Glutamatergic neuron (in vitro differentiated cells): ENCODE results near the gene NCAPH2. TPM values are rescaled to one million over a fixed set of nuclear protein-coding genes. Genes with fewer than 3 reads are reported as not detected.
A peak's percentile ranks its signal among the peaks of the same experiment; 100 is the strongest.

Experiments
- DNase-seq: peaks from one replicate; pipeline ENCODE4 v3.0.0; 2022
- H3K27ac Mint-ChIP-seq: one replicate; pipeline ENCODE4 v1.8.0; 2020; ENCODE audit warnings: mild to moderate bottlenecking, mixed read lengths, inconsistent platforms; ENCODE audit not compliant: unreplicated experiment
- H3K27me3 Mint-ChIP-seq: one replicate; pipeline ENCODE4 v1.8.0; 2020; ENCODE audit warnings: mild to moderate bottlenecking, moderate library complexity, mixed read lengths, inconsistent platforms; ENCODE audit not compliant: unreplicated experiment
- H3K36me3 Mint-ChIP-seq: one replicate; pipeline ENCODE4 v1.8.0; 2020; ENCODE audit warnings: mild to moderate bottlenecking, mixed read lengths, inconsistent platforms; ENCODE audit not compliant: unreplicated experiment
- H3K4me1 Mint-ChIP-seq: one replicate; pipeline ENCODE4 v1.8.0; 2020; ENCODE audit warnings: mild to moderate bottlenecking, low read depth, mixed read lengths, inconsistent platforms; ENCODE audit not compliant: unreplicated experiment
- H3K4me3 Mint-ChIP-seq: one replicate; pipeline ENCODE4 v1.8.0; 2020; ENCODE audit warnings: mild to moderate bottlenecking, mixed read lengths, inconsistent platforms; ENCODE audit not compliant: unreplicated experiment
- H3K9me3 Mint-ChIP-seq: one replicate; pipeline ENCODE4 v1.8.0; 2020; ENCODE audit warnings: mild to moderate bottlenecking, moderate library complexity, mixed read lengths, inconsistent platforms; ENCODE audit not compliant: unreplicated experiment
- CTCF ChIP-seq: fragments of 200-600 bp; sonication (generic); IDR thresholded peaks from one replicate; pipeline ENCODE4 v1.5.0; 2021; ENCODE audit not compliant: partially characterized antibody, unreplicated experiment
- total RNA-seq: library from RNA; stranded (reverse); fragmentation: NEBNext Ultra II Directional; extraction: Animal tissue kit (Norgen Biotek cat#: 25700); gene quantifications from one replicate; pipeline ENCODE4 v1.2.1, GENCODE V29; 2021; ENCODE audit not compliant: unreplicated experiment

Gene NCAPH2
- total RNA-seq, 1 donor from 2014 or later: 52.9 TPM

GRCh38 chr22:50553310-50553709, 45.3 kb downstream of the NCAPH2 start:
- no peak overlapping the region for H3K4me3 Mint-ChIP-seq
- no peak for TF ChIP-seq CTCF
- no peaks in the 10 kb centered on the region for H3K9me3 Mint-ChIP-seq

GRCh38 chr22:50556703-50557102, 48.7 kb downstream of the NCAPH2 start:
- peaks cover 18% of the 10 kb centered on the region for H3K27me3 Mint-ChIP-seq
- H3K36me3 Mint-ChIP-seq: no peaks in the 10 kb centered on the region
- H3K4me1 Mint-ChIP-seq: peaks cover 2% of the 10 kb centered on the region
- peaks cover 2% of the 10 kb centered on the region for H3K9me3 Mint-ChIP-seq
- DNase-seq: no peak
- H3K27ac Mint-ChIP-seq: no peak overlapping the region
- no peak overlapping the region for H3K4me3 Mint-ChIP-seq
- TF ChIP-seq CTCF: no peak

More at GRCh38 chr22:50553310-50553709, 45.3 kb downstream of the NCAPH2 start:
- Mint-ChIP-seq H3K27me3 (peaks cover 11% of the 10 kb centered on the region), H3K4me1 (peaks cover 7% of the 10 kb centered on the region), H3K36me3 (no peaks in the 10 kb centered on the region), H3K27ac (no peak overlapping the region)
- DNase-seq: no peak

- Mint-ChIP-seq H3K27ac (no peak overlapping the region), H3K36me3 (no peaks in the 10 kb centered on the region), H3K4me3 (no peak overlapping the region), H3K4me1 (peaks cover 6% of the 10 kb centered on the region), H3K27me3 (peaks cover 14% of the 10 kb centered on the region), H3K9me3 (peaks cover 2% of the 10 kb centered on the region)
- TF ChIP-seq CTCF: no peak
- no peak for DNase-seq
Measured at GRCh38 chr22:50560034-50560433, 52.0 kb downstream of the NCAPH2 start.

GRCh38 chr22:50561401-50562358, 53.7 kb downstream of the NCAPH2 start:
- DNase-seq: peak; percentile 46
- peaks cover 4% of the 10 kb centered on the region for H3K9me3 Mint-ChIP-seq
- H3K27me3 Mint-ChIP-seq: peaks cover 13% of the 10 kb centered on the region
- H3K4me3 Mint-ChIP-seq: peak overlapping the region; percentile 50
- H3K27ac Mint-ChIP-seq: no peak overlapping the region
- no peaks in the 10 kb centered on the region for H3K36me3 Mint-ChIP-seq
- H3K4me1 Mint-ChIP-seq: peaks cover 4% of the 10 kb centered on the region
- no peak for TF ChIP-seq CTCF
